DND-41 (cell line): Measurements from ENCODE around the gene SEC31A.

ENCODE experiments used
- EZH2 ChIP-seq: IDR thresholded peaks from 3 replicates; pipeline ENCODE4 v1.6.1; 2012; ENCODE audit warnings: borderline replicate concordance, low read depth, mild to moderate bottlenecking, moderate library complexity, low read length, inconsistent platforms; ENCODE audit not compliant: severe bottlenecking
- TF ChIP-seq, protein P1 (sequence below): IDR thresholded peaks from 2 replicates; pipeline ENCODE4 v1.5.1; 2012; ENCODE audit warnings: borderline replicate concordance, low read length, moderate library complexity, mild to moderate bottlenecking; ENCODE audit not compliant: poor library complexity, severe bottlenecking; ENCODE audit errors: extremely low read depth

DNA sequence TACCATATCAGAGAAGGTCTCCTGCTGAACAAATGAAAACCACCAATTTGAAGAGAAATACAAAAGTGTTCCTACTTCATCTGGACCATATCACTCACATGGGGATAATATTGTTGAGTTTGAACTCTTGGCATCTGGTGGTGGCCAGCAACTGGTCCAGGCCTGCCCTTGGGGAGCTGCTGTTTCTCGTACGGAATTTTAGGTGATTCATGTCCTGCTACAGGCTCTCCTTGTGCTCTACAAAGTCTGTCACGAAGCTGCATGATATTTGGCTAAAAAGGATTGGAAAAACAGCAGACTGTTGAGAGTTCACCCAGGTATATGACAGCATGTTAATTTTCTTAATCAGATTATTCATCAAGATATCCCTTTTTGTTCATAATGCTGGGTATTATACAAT lies 42.2 kb downstream of the SEC31A start:
- TF ChIP-seq, protein P1, sequence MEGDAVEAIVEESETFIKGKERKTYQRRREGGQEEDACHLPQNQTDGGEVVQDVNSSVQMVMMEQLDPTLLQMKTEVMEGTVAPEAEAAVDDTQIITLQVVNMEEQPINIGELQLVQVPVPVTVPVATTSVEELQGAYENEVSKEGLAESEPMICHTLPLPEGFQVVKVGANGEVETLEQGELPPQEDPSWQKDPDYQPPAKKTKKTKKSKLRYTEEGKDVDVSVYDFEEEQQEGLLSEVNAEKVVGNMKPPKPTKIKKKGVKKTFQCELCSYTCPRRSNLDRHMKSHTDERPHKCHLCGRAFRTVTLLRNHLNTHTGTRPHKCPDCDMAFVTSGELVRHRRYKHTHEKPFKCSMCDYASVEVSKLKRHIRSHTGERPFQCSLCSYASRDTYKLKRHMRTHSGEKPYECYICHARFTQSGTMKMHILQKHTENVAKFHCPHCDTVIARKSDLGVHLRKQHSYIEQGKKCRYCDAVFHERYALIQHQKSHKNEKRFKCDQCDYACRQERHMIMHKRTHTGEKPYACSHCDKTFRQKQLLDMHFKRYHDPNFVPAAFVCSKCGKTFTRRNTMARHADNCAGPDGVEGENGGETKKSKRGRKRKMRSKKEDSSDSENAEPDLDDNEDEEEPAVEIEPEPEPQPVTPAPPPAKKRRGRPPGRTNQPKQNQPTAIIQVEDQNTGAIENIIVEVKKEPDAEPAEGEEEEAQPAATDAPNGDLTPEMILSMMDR, result no peak
- TF ChIP-seq EZH2, result no peak
